22Rv1 (cell line): ENCODE data around the gene SDK2.

Experiments
- H3K27ac ChIP-seq: fragments of 450-650 bp; 2 replicates; pipeline ENCODE4 v1.5.1; 2017
- CTCF ChIP-seq: fragments of 450-650 bp; IDR thresholded peaks from 2 replicates; pipeline ENCODE4 v1.5.1; 2017; ENCODE audit warnings: mild to moderate bottlenecking
- ZFX ChIP-seq: fragments of 450-650 bp; IDR thresholded peaks from 2 replicates; pipeline ENCODE4 v1.6.1; 2017; ENCODE audit warnings: antibody characterized with exemption, borderline replicate concordance

The SDK2 gene

DNA sequence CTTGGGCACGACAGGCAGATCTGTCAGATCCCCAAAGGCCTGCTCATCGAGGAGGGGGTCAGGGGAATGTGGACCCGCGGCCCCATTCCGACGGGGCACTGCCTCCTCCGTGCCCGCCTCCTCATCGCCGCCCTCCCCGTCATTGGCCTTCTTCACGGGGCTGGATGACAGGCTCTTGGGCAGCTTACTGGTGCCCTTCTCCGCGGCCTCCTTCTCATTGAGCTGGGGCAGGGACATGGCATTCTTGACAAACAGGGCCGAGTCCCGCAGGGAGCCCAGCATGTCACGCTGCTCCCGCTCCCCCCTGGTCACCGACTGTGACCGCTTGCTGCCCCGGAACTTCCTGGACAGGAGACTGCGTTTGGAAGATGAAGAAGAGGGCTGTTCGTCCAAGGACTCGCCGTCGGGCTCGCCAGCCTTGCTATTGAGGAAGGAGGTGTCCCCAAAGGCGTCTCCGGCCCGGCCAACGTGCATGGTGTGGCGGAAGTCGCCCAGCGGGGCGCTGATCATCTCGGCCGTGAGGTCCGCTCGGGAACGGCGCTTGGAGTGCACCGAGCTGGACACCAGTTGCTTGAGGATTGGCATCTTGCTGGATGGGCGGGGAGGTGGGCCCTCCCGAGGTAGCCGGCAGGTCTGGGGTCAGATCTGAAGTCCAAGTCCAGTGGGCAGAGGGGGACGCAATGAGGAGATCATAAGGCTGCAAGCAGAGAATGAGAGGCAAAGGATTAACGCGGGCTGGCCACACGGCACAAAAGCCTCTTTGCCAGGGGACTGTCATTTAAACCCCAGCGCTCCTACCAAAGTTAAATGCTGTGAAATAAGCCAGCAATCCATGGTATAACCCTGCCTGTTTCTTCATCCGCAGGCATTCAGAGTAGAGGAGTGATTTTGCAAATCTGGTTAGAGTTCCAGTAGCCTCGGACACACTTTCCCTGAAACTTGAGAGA is 358.1 kb downstream of the SDK2 start:
- no peak overlapping the region for H3K27ac ChIP-seq
- no peak for TF ChIP-seq ZFX
- TF ChIP-seq CTCF: no peak

DNA sequence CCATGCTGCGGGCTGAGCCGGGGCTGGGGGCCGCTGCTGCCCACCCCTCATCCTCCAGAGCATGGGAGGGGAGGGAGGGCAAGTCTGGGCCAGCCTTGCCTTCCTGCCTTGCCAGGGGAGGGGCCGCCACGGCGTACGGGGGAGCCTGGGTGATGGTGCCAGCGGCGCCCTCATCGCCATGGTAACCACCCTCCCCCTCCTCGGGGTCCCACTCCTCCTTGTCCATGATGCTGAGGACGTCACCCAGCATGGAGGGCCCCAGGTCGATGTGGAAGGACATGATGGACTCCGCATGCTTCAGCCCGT is 358.7 kb downstream of the SDK2 start:
- TF ChIP-seq CTCF (no peak), ZFX (no peak)
- no peak overlapping the region for H3K27ac ChIP-seq

DNA sequence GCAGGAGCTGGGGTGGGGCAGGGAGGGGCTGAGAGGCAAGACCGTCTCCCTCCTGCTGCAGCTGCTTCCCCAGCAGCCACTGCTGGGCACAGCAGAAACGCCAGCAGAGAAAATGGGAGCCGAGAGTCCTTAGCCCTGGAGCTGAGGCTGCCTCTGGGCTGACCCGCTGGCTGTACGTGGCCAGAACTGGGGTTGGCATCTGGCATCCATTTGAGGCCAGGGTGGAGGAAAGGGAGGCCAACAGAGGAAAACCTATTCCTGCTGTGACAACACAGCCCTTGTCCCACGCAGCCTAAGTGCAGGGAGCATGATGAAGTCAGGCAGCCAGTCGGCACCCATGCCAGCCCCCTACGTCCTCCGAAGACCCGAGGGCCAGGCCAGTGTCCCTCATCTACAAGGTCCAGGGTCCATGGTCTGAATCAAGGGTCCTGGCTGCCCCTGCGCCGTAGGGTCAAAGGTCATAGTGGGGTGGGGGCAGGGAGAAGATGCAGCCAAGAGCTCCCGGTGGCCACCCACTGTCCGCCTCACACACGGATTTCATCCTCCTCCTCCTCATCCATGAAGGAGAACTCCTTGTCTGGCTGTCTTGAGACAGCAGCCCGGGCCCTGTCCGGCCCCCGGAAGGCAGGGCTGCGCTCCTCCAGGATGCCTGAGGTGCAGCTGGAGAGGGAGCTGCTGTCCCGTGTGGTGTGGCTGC is 359.2 kb downstream of the SDK2 start:
- no peak for TF ChIP-seq ZFX
- TF ChIP-seq CTCF: no peak
- H3K27ac ChIP-seq: no peak overlapping the region
